NCI-H526 (cell line): ENCODE data around the gene C6orf52.
"Not testable (repeated sequence)": the region's sequence is repeated elsewhere in the genome, so short reads cannot be mapped to it uniquely, and the experiment has no call there.

Source experiments
- DNase-seq, 2 experiments: peaks; one replicate each; lab custom pipeline; 2025; lab: John Stamatoyannopoulos, UW

The C6orf52 gene

DNA sequence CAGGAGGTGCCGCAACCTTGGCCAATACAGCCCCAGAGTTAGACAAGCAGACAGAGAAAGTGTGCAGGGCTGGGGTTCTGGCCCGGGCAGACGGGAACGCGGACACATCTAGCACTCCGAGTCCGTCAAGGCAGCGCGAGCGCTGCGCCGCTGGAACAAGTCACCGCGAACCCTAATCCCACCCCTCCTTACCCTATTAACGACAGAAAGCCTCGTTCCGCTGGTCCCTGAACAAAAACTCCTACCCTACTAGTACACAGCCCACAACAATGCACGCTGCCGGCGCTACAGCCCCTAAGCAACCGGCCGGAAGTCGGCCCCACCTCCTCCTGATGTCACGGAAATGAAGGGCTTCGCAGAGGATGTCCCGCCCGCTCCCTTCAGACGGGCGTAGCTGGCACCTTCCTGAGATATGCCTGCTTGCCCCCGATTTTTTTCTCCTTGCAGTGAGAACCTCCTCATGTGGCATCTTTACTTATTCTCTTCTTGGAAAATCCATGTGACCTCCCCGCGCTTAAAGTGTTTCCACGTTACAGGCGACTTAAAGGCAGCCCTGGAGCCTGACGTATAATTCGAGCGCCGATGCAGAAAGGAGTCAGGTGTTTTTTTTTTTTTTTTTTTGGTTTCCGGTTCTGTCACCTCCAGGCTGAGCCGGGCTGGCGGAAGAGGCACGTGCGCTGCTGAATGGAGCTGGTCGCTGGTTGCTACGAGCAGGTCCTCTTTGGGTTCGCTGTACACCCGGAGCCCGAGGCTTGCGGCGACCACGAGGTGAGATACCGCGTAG lies at the start of gene C6orf52, which contains the start of gene PAK1IP1:
Gene C6orf52 (minus strand): TSS at position 315 of the 784 bp plus-strand sequence. CDS start 7,066 bp downstream, outside the sequence.
Gene PAK1IP1 (plus strand): TSS at position 671 of the 784 bp plus-strand sequence. CDS start 14 bp downstream, at position 685.
- peak; percentile 97 to 99 for DNase-seq

- no peak for DNase-seq
These were observed 49.1 kb upstream of the C6orf52 start for GRCh38 chr6:10743515-10743914.

DNA sequence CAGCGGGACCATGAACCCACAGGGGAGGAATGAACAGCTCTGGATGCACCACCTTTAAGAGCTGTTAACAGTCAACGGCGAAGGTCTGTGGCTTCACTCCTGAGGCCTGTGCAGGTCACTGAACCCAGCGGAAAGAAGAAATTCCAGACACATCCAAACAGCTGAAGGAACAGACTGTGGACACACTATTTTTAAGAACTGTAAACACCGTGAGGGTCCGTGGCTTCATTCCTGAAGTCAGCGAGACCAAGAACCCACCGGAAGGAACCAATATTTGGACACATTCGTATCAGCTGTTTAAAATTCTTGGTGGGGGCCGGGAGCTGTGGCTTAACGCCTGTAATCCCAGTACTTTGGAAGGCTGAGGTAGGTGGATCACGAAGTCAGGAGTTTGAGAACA lies 47.8 kb upstream of the C6orf52 start:
- no peak for DNase-seq

- not testable (repeated sequence) for DNase-seq
These were observed 47.2 kb upstream of the C6orf52 start for GRCh38 chr6:10741643-10742042.

GRCh38 chr6:10740061-10740460 lies 45.6 kb upstream of the C6orf52 start:
- no peak for DNase-seq

GRCh38 chr6:10736731-10737130 lies 42.3 kb upstream of the C6orf52 start:
- DNase-seq: no peak

DNA sequence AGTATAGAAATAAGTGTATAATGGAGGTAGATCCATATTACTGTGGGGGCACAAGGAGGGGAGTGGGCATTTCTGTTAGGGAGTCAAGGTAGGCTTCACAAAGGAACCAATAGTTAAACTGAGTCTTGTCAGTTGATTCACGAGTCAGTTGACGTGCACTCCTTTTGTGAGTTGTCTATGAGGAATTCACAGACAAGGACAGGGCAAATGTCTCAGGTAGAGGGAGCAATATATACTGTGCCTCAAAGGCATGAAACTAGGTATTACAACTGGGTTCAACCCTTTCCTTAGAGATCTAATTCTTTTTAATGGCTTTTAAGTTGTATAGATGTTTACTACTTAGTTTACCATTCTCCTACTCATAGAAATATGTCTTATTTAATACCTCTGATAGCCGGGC lies 39.4 kb upstream of the C6orf52 start:
- no peak for DNase-seq

DNA sequence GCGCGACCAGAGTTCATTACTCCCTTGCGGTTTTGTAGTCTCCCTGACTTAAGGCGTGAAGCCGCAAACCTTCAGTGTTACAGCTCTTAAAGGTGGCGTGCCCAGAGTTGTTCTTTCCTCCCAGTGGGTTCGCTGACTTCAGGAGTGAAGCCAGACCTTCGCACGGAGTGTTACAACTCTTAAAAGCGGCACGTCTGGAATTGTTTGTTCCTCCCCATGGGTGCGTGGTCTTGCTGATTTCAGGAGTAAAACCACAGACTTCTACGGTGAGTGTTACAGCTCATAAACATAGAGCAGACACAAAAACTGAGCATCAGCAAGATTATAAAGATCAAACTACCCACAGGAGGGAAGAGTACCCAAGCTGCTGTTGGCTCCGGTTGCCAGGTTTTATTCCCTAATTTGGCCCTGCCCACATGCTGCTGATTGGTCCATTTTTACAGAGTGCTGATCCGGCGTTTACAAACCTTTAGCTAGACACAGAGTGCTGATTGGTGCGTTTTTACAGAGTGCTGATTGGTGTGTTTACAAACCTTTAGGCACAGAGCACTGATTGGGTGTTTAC lies 38.8 kb upstream of the C6orf52 start:
- no peak for DNase-seq

GRCh38 chr6:10730254-10730653 lies 35.8 kb upstream of the C6orf52 start:
- DNase-seq: no peak

DNA sequence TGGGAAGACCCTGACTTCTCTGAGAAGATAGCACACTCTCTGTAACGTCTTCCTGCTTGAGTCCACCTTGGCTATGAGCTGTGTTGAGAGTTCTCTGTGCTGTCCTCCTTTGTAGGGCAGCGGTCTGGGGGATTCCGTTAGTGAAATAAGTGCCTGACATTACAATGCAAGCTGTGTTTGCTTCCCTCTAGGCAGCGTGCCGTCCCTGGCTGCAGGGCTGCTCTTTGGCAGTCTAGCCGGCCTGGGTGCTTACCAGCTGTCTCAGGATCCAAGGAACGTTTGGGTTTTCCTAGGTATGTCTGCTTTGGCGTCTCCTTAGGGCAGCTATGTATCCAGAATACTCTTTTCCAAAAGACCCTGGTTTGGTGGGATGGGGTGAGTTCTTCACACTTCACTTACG lies 31.3 kb upstream of the C6orf52 start:
- DNase-seq: peak; percentile 69 to 80

DNA sequence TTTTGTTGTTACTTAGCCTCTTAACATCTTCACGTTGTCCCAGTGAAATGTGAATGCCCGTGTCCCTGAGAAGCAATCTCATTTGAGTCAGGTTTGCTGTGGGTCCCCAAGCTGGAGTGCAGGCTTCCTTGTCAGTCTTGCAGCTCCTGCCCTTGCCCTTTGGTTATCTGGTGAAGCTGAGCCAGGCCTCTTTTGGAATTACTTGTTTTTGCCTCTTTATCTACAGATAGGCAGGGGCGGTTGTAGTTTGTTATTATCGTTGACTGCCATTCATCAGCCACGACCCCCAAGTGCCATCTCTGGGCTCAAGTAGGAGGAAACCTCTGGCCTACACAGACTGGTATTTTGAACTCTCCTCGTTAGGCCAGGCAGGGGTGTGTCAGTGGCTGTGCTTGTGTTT lies 30.6 kb upstream of the C6orf52 start:
- DNase-seq: no peak

- no peak for DNase-seq
These were observed 29.1 kb upstream of the C6orf52 start for GRCh38 chr6:10723567-10723881.

- DNase-seq: peak; percentile 95 to 99
These were observed 28.6 kb upstream of the C6orf52 start, which contains the start of gene TMEM14C for GRCh38 chr6:10722820-10723566. Gene TMEM14C (plus strand): TSS chr6:10723070. CDS start chr6:10724614, 1,544 bp downstream.

GRCh38 chr6:10722570-10722819 lies 28.1 kb upstream of the C6orf52 start:
- DNase-seq: no peak

DNA sequence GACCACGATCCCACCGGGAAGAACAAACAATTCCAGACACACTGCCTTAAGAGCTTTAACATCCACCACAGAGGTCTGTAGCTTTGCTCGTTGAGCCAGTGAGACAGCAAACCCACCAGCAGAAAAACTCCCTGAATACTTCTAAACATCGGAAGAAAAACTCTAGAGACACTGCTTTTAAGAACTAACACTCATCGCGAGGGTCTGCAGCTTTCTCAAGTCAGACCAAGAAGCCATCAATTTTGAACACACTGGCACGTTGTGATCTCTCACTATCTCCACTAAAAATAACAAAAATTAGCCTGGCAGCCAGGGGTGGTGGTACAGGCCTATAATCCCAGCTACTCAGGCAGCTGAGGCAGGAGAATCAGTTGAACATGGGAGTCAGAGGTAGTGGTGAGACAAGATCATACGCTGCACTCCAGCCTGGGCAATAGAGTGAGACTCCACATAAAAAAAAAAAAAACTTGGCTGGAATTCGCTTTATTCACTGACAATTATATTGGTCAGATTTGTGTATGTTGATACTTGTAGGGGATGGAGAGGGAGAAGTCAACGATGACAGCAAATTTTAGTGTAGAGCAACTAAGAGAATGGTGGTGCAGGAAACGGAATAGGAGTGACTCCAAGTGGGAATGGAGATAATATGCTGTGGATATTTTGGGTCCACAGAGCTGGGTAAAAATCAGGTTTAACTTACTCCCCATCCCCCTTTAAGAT lies 27.6 kb upstream of the C6orf52 start:
- DNase-seq: no peak

DNA sequence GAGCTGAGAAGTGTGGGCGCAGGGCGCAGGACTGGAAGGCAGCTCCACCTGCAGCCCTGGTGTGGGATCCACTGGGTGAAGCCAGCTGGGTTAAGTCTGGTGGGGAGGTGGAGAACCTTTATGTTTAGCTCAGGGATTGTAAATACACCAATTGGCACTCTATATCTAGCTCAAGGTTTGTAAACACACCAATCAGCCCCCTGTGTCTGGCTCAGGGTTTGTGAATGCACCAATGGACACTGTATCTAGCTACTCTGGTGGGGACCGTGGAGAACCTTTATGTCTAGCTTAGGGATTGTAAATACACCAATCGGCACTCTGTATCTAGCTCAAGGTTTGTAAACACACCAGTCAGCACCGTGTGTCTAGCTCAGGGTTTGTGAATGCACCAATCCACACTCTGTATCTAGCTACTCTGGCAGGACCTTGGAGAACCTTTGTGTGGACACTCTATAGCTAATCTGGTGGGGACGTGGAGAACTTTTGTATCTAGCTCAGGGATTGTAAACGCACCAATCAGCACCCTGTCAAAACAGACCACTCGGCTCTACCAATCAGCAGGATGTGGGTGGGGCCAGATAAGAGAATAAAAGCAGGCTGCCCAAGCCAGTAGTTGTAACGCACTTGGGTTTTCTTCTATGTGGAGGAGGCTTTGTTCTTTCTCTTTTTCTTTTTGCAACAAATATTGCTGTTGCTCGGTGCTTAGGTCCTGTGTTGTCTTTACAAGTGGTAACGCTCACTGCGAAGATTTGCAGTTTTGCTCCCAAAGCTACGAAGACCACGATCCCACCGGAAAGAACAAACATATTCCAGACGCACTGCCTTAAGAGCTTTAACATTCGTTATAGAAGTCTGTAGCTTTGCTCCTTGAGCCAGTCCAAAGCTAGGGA lies 26.8 kb upstream of the C6orf52 start:
- DNase-seq: peak in 1 of 2 experiments; percentile 18

DNA sequence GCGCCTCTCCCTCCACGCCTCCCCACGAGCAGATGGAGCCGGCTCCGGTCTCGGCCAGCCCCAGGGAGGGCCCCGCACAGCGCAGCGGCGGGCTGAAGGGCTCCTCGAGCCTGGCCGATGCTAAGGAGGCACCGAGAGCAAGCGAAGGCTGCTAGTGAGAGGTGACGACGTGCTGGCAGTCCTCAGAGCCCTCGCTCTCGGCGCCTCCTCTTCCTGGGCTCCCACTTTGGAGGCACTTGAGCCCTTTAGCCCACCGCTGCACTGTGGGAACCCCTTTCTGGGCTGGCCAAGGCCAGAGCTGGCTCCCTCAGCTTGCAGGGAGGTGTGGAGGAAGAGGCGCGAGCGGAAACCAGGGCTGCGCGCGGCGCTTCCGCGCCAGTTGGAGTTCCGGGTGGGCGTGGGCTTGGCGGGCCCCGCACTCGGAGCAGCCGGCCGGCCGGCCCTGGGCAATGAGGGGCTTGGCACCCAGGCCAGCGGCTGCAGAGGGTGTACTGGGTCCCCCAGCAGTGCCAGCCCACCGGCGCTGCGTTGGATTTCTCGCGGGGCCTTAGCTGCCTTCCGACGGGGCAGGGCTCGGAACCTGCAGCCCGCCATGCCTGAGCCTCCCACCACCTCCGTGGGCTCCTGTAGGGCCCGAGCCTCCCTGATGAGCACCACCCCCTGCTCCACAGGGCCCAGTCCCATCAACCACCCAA lies 26.0 kb upstream of the C6orf52 start:
- DNase-seq: peak in 1 of 2 experiments; percentile 25

DNA sequence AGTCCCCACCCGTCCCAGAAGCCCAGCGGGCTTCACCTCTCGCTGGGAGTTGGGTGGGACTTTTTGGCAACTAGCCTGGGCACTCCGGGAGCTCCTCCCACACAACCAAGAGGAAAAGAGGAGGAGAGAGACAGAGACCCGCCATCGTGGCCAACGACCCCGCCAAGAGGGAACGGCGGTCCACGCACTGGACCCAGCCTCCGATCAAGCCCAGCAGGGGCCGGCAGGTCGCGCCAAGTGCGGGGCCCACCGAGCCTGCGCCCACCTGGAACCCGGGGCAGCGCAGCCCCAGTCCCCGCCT lies 25.5 kb upstream of the C6orf52 start:
- DNase-seq: no peak

- no peak for DNase-seq
These were observed 25.0 kb upstream of the C6orf52 start for GRCh38 chr6:10719296-10719963.

GRCh38 chr6:10713962-10714361 lies 19.5 kb upstream of the C6orf52 start:
- no peak for DNase-seq
